COLO668 (cell line): ENCODE results near the gene ACTR8.

Experiments used
- DNase-seq: peaks from one replicate; lab custom pipeline; 2025; ENCODE audit not compliant: unreplicated experiment; lab: John Stamatoyannopoulos, UW

ACTR8 gene

DNA sequence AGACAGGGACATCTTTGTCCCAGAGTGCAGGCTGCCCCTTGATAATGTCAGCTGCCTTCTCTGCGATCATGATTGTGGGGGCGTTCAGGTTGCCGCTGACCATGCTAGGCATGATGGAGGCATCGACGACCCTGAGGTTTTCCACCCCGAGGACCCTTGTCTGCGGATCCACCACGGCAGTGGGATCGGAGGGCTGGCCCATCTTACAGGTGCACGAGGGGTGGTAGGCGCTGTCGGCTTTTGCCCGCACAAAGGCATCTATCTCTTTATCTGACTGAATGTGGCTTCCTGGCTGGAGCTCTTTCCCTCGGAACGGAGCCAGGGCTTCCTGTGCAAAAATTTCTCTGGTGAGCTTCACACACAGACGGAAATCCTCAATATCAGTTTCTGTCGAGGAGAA is 64.1 kb downstream of the ACTR8 start:
- no peak for DNase-seq

- no peak for DNase-seq
Observed at GRCh38 chr3:53817211-53817610, 64.7 kb downstream of the ACTR8 start.
